ENCODE data around the gene BNIP2.

GRCh38 chr15:59738676-59739075 lies 49.6 kb upstream of the BNIP2 start:
- TF ChIP-seq MAX (IDR thresholded peaks at IDR 0.05), result no peak
- TF ChIP-seq, protein P1, sequence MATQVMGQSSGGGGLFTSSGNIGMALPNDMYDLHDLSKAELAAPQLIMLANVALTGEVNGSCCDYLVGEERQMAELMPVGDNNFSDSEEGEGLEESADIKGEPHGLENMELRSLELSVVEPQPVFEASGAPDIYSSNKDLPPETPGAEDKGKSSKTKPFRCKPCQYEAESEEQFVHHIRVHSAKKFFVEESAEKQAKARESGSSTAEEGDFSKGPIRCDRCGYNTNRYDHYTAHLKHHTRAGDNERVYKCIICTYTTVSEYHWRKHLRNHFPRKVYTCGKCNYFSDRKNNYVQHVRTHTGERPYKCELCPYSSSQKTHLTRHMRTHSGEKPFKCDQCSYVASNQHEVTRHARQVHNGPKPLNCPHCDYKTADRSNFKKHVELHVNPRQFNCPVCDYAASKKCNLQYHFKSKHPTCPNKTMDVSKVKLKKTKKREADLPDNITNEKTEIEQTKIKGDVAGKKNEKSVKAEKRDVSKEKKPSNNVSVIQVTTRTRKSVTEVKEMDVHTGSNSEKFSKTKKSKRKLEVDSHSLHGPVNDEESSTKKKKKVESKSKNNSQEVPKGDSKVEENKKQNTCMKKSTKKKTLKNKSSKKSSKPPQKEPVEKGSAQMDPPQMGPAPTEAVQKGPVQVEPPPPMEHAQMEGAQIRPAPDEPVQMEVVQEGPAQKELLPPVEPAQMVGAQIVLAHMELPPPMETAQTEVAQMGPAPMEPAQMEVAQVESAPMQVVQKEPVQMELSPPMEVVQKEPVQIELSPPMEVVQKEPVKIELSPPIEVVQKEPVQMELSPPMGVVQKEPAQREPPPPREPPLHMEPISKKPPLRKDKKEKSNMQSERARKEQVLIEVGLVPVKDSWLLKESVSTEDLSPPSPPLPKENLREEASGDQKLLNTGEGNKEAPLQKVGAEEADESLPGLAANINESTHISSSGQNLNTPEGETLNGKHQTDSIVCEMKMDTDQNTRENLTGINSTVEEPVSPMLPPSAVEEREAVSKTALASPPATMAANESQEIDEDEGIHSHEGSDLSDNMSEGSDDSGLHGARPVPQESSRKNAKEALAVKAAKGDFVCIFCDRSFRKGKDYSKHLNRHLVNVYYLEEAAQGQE (IDR thresholded peaks at IDR 0.05; ENCODE audit: low read depth), result no peak

All from Ishikawa (cell line).